H1 (cell line): ENCODE measurements around the gene NIPAL3. TPM values are rescaled to one million over a fixed set of nuclear protein-coding genes. Genes with fewer than 3 reads are reported as not detected.

Source experiments
- ATF2 ChIP-seq: IDR thresholded peaks from 2 replicates; pipeline ENCODE4 v1.6.1; 2012; ENCODE audit warnings: low read length, inconsistent platforms
- CTBP2 ChIP-seq: IDR thresholded peaks from 2 replicates; pipeline ENCODE4 v1.7.0; 2011; ENCODE audit warnings: borderline replicate concordance, mild to moderate bottlenecking, moderate library complexity, mixed read lengths, low read length; ENCODE audit not compliant: insufficient read depth, insufficient read length
- HDAC2 ChIP-seq, 2 experiments: fragments of 300-600 bp in 1 of 2; sonication (generic) in 1 of 2; IDR thresholded peaks; 2 replicates each; pipeline ENCODE4 v1.6.1; 2011 to 2012; ENCODE audit warnings: low read depth in 2 of 2, low read length in 2 of 2, mild to moderate bottlenecking in 2 of 2, moderate library complexity in 2 of 2, borderline replicate concordance in 1 of 2, inconsistent platforms in 1 of 2
- KDM4A ChIP-seq: IDR thresholded peaks from one replicate; pipeline ENCODE4 v1.7.1; 2012; ENCODE audit warnings: low read depth, mild to moderate bottlenecking, moderate library complexity, low read length, inconsistent platforms; ENCODE audit not compliant: severe bottlenecking
- MAX ChIP-seq: IDR thresholded peaks from 2 replicates; pipeline ENCODE4 v1.6.1; 2012; ENCODE audit warnings: inconsistent platforms
- polyA plus RNA-seq, 7 experiments: library from polyadenylated mRNA; depleted of rRNA in 3 of 7; stranded (reverse) in 5 of 7; unstranded in 2 of 7; fragments of >200 nt in 5 of 7; fragments of 200-250 nt in 2 of 7; gene quantifications; 1 replicate in 5 of 7; 2 replicates in 1 of 7; 4 replicates in 1 of 7; pipeline versions ENCODE4 v1.2.1 to v1.2.3, GENCODE V29; 2011 to 2013; ENCODE audit warnings: missing spikeins in 2 of 7, mixed read lengths in 2 of 7
- total RNA-seq: library from RNA; stranded (reverse); fragmentation: NEBNext Ultra II Directional; extraction: Animal tissue kit (Norgen Biotek cat#: 25700); gene quantifications from 2 replicates; pipeline ENCODE4 v1.2.1, GENCODE V29; 2021

NIPAL3 gene
- total and polyA plus RNA-seq, 2 of the 8 experiments (the other 6 are each of a cell fraction or from before 2014, with no cell fraction given) = 8.8 to 11.0 TPM

- 0 out of 2 replicates have a peak, but pooled peaks have one; percentile 35 for TF ChIP-seq ATF2
- TF ChIP-seq MAX = peak; percentile 36; the same call in 1 of the 2 replicates
- peak; percentile 73 for TF ChIP-seq CTBP2
- 0 out of 4 replicates have a peak, but pooled peaks of 1 of the 2 experiments have one; percentile 69 for TF ChIP-seq HDAC2 (IDR thresholded peaks at IDR 0.05; ENCODE audit: borderline replicate concordance in 1 of 2, low read depth in 2 of 2, low read length in 2 of 2)
- TF ChIP-seq KDM4A = peak; percentile 60
- TF ChIP-seq, all 59 proteins: peak for 11
These were observed 86.6 kb downstream of the NIPAL3 start (continued) for GRCh38 chr1:24502065-24502708.
